Epithelial cell of esophagus (primary cell): ENCODE results near the gene SPPL2C.

Source experiments
- DNase-seq: peaks from one replicate; pipeline ENCODE4 v3.0.0; 2010; ENCODE audit warnings: low read depth
- H3K4me3 ChIP-seq: 2 replicates; pipeline ENCODE4 v1.5.1; 2011; ENCODE audit warnings: mild to moderate bottlenecking, low read length, control low read depth
- TF ChIP-seq, protein P1 (sequence below): IDR thresholded peaks from 2 replicates; pipeline ENCODE4 v1.5.1; 2011; ENCODE audit warnings: low read depth, mild to moderate bottlenecking, low read length, control low read depth, inconsistent platforms; ENCODE audit not compliant: insufficient read depth; ENCODE audit errors: missing control alignments

SPPL2C gene

DNA sequence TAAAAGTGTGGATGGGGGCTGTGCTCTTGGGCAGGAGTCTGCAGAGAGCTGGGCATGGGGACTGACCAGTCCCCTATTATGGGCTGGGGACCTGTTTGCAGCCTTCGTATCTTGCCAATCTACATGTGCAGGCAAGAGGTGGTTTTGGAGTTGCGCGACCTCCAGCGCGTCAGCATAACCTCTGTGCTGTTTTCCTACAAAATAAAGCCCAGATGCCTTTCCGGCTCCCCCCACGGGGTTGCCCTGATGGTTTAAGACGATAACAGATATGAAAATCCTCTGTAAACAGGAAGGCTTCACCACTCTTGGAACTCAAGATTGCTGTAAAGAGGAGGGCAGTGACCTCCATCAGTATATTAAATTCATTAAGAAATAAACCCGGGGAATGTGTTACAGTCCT is 16.5 kb upstream of the SPPL2C start:
- no peak overlapping the region for H3K4me3 ChIP-seq
- DNase-seq, result no peak
- TF ChIP-seq, protein P1, sequence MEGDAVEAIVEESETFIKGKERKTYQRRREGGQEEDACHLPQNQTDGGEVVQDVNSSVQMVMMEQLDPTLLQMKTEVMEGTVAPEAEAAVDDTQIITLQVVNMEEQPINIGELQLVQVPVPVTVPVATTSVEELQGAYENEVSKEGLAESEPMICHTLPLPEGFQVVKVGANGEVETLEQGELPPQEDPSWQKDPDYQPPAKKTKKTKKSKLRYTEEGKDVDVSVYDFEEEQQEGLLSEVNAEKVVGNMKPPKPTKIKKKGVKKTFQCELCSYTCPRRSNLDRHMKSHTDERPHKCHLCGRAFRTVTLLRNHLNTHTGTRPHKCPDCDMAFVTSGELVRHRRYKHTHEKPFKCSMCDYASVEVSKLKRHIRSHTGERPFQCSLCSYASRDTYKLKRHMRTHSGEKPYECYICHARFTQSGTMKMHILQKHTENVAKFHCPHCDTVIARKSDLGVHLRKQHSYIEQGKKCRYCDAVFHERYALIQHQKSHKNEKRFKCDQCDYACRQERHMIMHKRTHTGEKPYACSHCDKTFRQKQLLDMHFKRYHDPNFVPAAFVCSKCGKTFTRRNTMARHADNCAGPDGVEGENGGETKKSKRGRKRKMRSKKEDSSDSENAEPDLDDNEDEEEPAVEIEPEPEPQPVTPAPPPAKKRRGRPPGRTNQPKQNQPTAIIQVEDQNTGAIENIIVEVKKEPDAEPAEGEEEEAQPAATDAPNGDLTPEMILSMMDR, result no peak

DNA sequence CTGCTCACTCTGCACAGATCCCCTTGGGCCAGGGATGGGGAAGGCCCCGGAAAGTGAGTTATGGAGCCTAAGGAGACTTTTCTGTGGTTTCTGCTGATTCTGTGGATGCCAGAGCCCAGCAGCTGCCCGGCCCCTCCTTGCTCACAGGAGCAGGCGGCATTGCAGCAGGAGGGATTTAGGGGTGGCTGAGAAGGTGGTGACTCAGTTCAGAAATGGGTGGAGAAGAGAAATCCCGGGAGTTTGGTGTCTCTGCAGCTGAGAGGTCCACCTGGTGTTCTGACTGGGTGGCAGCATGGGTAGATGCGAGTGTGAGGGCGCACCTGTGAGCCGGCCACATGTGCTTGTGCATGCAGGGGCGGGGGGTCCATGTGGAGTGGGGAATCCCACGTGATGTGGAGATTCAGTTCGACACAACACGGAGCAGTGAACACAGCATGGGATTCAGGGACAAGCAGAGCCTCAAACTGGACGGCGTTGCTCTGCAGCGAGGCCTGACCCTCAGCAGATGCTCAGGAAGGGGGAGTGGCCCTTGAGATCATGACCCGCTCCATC is 16.0 kb upstream of the SPPL2C start:
- peak; percentile 9 for DNase-seq
- TF ChIP-seq, protein P1, result no peak
- no peak overlapping the region for H3K4me3 ChIP-seq

DNA sequence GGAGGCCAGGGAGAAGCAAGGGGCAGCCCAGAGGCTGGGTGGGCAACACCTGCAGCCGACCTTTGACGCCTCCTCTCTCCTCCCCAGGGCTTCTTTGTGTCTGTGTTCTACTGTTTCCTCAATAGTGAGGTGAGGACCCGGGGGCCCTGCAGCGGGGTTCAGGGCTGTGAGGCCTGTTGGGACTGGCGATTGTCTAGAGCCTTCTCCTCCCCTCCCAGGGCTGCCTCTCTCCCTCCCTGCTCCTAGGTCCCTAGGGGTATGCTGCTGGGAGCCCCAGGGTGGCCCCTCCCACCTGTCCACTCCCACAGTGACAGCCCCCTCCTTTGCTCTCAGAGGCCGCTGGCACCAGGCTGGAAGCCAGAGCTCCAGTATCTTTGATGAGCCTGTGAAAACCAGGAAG is 10.8 kb upstream of the SPPL2C start:
- TF ChIP-seq, protein P1, result no peak
- DNase-seq, result no peak
- H3K4me3 ChIP-seq, result no peak overlapping the region

DNA sequence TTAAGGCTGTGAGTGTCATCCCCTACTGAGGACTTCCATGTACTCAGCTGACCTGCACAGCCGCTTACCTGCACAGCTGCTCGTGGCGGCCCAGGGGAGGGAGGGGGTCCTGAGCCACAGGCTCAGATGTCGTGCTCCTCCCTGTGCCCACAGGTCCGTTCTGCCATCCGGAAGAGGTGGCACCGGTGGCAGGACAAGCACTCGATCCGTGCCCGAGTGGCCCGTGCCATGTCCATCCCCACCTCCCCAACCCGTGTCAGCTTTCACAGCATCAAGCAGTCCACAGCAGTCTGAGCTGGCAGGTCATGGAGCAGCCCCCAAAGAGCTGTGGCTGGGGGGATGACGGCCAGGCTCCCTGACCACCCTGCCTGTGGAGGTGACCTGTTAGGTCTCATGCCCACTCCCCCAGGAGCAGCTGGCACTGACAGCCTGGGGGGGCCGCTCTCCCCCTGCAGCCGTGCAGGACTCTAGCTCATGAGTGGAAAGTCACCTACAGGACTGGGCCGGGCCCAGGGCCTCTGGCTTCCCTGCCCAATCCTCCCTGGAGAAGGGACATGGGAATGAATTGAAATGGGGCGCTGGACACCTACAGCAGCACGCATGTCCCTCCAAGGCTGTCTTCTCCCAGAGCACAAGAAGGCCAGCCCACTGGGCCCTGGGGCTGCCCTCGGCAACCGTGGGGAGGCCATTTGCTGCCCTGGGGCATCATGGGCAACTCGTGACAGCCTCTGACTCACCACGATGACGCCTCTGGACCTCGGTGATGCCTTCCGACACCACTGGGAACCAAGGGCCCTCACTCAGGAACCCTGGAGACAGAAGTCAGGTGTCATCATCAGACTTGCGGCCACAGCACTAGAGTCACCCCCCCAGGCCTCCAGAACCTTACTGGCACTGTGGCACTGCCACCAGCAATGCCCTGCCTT is 9.9 kb upstream of the SPPL2C start:
- no peak overlapping the region for H3K4me3 ChIP-seq
- TF ChIP-seq, protein P1, result no peak
- peak; percentile 5 for DNase-seq

DNA sequence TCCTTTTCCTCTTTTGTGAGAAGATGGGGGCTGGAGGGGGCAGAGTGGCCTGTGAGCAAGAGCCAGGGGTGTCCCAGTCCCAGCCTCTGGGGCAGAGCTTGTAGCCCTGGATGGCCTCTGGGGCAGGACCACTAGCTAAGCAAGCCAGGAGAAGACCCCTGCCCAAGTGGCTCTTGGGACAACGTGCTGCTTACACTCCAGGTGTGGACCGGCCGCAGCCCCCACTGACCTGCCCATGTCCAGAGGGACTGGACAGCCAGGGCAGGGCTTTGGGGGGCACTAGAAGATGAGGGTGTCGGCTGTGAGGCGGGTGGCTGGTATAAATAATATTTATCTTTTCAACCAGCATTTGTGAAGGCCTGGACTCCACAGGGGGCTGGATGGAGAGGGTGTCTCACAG is 9.2 kb upstream of the SPPL2C start:
- no peak overlapping the region for H3K4me3 ChIP-seq
- TF ChIP-seq, protein P1, result no peak
- no peak for DNase-seq

DNA sequence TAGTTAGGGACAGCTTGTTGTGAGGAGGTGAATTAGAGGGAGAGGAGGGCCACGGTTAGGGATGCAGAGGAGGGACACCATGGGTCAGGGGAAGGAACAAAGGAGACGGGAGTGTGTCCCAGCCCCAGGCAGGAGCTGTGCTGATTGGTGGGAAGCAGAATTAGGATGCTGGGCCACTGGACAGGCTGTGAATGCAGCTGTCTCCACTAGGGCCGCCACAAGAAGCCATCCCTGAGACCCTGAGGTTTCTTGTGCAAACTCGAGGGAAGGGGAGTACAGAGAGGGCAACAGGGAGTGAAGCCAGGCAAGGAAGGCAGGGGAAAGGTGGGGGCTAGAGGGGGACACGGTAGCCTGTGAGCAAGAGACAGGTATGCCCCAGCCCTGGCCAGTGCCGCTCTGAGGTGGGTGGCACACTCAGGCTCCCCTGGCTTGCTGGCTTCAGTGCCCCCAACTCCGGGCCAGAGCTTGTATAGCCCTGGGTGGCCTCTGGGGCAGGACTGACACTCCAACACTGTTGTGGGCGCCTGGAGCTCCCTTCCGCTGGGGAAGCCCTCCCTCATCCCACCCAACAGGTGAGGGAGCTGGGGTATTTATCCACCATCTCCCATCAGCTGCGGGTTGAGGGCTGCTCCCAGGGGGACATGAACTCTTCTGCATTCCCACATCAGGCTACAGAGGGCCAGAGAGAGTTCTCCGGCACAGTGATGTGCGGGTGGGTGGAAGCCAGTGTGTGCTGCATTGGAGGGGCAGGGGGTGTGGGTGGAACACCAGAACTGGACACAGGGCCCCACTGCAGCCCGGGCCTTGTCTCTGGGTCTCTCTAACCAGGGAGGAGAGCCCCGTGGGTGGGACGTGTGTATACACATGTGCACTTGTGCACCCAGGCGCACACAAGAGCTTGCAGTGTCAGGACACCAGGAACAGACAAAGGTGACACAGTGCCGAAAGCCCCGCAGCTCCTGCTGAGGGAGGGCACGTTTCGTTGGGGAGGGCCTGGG is 8.3 kb upstream of the SPPL2C start:
- TF ChIP-seq, protein P1, result no peak
- no peak for DNase-seq

More for the DNA sequence above, 8.3 kb upstream of the SPPL2C start:
- no peak overlapping the region for H3K4me3 ChIP-seq
